Nephron progenitor cell (in vitro differentiated cells): ENCODE data around the gene RPL18.

ENCODE experiments used
- DNase-seq: peaks from one replicate; pipeline ENCODE4 v3.0.0; 2021
- H3K27ac Mint-ChIP-seq: 2 replicates; pipeline ENCODE4 v1.8.0; 2021; ENCODE audit warnings: mild to moderate bottlenecking, moderate library complexity, mixed read lengths
- H3K27me3 Mint-ChIP-seq: 2 replicates; pipeline ENCODE4 v1.8.0; 2021; ENCODE audit warnings: mild to moderate bottlenecking, low read depth, mixed read lengths; ENCODE audit not compliant: poor library complexity
- H3K36me3 Mint-ChIP-seq: 2 replicates; pipeline ENCODE4 v1.8.0; 2021; ENCODE audit warnings: low read depth, mixed read lengths
- H3K4me1 Mint-ChIP-seq: 2 replicates; pipeline ENCODE4 v1.8.0; 2021; ENCODE audit warnings: mixed read lengths
- H3K4me3 Mint-ChIP-seq: 2 replicates; pipeline ENCODE4 v1.8.0; 2021; ENCODE audit warnings: mild to moderate bottlenecking, moderate library complexity, mixed read lengths
- H3K9me3 Mint-ChIP-seq: 2 replicates; pipeline ENCODE4 v1.8.0; 2021; ENCODE audit warnings: mild to moderate bottlenecking, moderate library complexity, mixed read lengths
- TF ChIP-seq, protein P1 (sequence below): fragments of 200-600 bp; sonication (generic); IDR thresholded peaks from 2 replicates; pipeline ENCODE4 v1.5.0; 2021; ENCODE audit warnings: antibody characterized with exemption

Gene RPL18

DNA sequence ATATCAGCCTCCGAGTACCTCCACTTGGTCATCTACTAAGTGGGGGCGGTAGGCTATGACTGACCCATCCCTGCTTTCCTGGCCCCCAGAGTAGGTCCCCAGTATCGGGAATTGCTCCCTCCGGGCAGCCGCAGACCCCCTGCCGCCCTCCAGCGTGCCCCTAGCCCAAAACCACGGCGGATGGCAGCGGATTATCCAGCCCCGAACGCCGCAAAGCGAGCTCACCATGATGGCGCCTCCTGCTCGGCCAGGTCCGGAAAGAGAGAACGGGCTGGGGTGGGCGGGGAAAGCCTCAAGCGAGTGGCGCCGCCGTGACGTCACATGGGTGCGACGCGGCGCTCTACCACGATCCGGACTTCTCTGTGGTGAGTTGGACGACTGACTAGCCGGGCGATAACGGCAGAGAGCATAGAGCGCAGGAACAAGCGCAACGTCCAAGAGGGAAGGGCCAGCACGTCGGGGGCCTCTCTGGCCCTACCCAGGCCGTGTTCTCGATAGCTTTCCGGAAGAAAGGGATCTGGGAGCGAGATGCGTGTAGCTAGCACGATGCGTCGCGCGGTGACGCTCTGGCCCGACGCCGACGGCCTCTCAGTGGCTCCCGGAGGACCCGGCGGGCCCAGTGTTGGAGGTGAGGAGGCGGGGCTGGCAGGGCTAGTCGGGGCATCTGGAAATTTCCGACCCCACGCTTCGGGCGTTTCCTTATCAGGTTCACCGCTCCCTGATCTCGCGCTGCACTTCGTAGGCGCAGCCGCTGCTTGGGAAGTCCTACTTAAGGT is at the start of gene RPL18, which contains the start of gene SPHK2:
TSS of gene RPL18 (minus strand) at position 263 of the 776 bp plus-strand sequence. CDS start at position 228, 35 bp downstream.
TSS of gene SPHK2 (plus strand) at position 591 of the 776 bp plus-strand sequence. CDS start 1,009 bp downstream, outside the sequence.
- DNase-seq = peak; percentile 95
- TF ChIP-seq, protein P1, sequence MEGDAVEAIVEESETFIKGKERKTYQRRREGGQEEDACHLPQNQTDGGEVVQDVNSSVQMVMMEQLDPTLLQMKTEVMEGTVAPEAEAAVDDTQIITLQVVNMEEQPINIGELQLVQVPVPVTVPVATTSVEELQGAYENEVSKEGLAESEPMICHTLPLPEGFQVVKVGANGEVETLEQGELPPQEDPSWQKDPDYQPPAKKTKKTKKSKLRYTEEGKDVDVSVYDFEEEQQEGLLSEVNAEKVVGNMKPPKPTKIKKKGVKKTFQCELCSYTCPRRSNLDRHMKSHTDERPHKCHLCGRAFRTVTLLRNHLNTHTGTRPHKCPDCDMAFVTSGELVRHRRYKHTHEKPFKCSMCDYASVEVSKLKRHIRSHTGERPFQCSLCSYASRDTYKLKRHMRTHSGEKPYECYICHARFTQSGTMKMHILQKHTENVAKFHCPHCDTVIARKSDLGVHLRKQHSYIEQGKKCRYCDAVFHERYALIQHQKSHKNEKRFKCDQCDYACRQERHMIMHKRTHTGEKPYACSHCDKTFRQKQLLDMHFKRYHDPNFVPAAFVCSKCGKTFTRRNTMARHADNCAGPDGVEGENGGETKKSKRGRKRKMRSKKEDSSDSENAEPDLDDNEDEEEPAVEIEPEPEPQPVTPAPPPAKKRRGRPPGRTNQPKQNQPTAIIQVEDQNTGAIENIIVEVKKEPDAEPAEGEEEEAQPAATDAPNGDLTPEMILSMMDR = no peak
- Mint-ChIP-seq H3K4me1 (peaks cover 78% of the 10 kb centered on the region), H3K4me3 (peak within 1 kb of the TSS; percentile 97), H3K27ac (peak within 1 kb of the TSS; percentile 100), H3K36me3 (peaks cover 24% of the 10 kb centered on the region), H3K27me3 (no peaks in the 10 kb centered on the region), H3K9me3 (no peaks in the 10 kb centered on the region)

DNA sequence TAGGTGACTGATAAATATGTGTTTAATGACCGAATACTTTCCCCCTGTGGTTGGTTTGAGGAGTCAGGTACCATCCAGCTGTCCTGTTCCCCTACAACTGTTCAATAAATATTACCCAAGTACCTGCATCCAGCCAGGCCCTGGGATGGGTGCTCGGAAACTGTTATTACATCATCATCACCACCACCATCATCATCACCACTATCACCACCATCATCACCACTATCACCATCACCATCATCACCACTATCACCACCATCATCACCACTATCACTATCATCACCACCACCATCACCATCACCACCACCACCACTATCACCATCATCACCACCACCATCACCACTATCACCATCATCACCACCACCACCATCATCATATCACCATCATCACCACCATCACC is 49.8 kb upstream of the RPL18 start:
- Mint-ChIP-seq H3K36me3 (peaks cover 4% of the 10 kb centered on the region), H3K4me1 (peaks cover 40% of the 10 kb centered on the region), H3K4me3 (no peak overlapping the region), H3K27me3 (peaks cover 4% of the 10 kb centered on the region), H3K27ac (no peak overlapping the region), H3K9me3 (peaks cover 7% of the 10 kb centered on the region)
- no peak for DNase-seq
- TF ChIP-seq, protein P1 = no peak

DNA sequence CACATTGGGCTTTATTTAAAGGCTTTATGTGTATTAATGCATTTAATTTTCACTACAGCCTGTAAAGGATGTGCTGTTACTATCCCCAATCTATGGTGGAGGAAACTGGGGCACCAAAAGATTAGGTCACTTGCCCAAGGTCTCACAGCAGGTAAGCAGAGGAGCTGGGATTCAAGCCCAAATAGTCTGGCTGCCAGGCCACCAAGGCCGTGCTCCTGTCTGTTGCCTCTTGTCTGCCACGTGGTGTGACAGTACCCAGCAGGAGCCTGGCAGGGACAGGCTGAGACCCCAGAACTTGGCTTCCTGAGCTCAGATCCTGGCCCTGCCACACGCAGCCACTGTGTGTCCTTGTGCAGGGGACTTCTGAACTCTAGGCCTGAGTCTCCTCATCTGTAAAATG is 49.4 kb upstream of the RPL18 start:
- no peak for DNase-seq
- no peak overlapping the region for H3K4me3 Mint-ChIP-seq
- peaks cover 7% of the 10 kb centered on the region for H3K9me3 Mint-ChIP-seq
- TF ChIP-seq, protein P1 = no peak
- H3K27ac Mint-ChIP-seq = no peak overlapping the region
- peaks cover 4% of the 10 kb centered on the region for H3K27me3 Mint-ChIP-seq
- peaks cover 4% of the 10 kb centered on the region for H3K36me3 Mint-ChIP-seq
- H3K4me1 Mint-ChIP-seq = peaks cover 36% of the 10 kb centered on the region

DNA sequence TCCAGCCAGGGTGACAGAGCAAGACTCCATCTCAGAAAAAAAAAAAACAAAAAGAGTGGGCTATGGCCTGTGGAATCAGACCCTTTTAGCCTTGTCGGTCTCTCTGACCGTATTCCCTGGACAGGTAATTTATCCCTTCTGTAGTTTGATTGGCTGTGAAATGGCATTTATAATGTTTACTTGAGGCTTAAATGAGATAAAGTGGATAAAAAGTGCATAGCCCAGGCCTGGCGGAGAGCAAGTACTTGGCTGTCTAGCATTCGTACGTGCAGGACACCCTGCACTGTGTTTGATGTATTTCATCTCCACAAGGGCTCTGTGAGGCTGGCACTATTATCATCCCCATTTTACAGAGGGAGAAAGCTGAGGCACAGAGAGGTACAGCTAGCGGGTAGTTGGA is 46.8 kb upstream of the RPL18 start:
- Mint-ChIP-seq H3K36me3 (peaks cover 4% of the 10 kb centered on the region), H3K9me3 (peaks cover 7% of the 10 kb centered on the region), H3K27ac (no peak overlapping the region), H3K4me1 (peaks cover 36% of the 10 kb centered on the region), H3K4me3 (no peak overlapping the region), H3K27me3 (peaks cover 6% of the 10 kb centered on the region)
- TF ChIP-seq, protein P1 = no peak
- DNase-seq = no peak

DNA sequence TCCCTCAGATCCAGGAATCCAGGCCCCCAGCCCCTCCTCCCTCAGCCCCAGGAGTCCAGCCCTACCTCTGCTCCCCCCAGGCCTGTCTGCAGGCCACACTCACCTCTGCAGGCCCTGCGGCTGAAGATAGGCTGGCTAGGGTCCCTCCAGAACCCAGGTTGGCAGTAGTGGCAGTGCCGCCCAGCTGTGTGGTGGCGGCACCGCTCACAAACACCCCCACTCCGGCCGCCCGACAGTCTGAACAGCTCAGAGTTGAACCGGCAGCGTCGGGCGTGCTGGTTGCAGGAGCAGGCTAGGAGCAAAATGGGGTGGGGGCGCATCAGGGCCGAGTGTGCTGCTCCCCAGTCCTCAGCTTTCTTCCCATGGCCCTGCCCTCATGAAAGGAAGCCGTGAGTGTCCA is 45.5 kb upstream of the RPL18 start:
- peaks cover 26% of the 10 kb centered on the region for H3K4me1 Mint-ChIP-seq
- no peaks in the 10 kb centered on the region for H3K36me3 Mint-ChIP-seq
- no peak overlapping the region for H3K27ac Mint-ChIP-seq
- TF ChIP-seq, protein P1 = no peak
- H3K9me3 Mint-ChIP-seq = peaks cover under 1% of the 10 kb centered on the region
- peaks cover 2% of the 10 kb centered on the region for H3K27me3 Mint-ChIP-seq
- DNase-seq = no peak
- H3K4me3 Mint-ChIP-seq = no peak overlapping the region

DNA sequence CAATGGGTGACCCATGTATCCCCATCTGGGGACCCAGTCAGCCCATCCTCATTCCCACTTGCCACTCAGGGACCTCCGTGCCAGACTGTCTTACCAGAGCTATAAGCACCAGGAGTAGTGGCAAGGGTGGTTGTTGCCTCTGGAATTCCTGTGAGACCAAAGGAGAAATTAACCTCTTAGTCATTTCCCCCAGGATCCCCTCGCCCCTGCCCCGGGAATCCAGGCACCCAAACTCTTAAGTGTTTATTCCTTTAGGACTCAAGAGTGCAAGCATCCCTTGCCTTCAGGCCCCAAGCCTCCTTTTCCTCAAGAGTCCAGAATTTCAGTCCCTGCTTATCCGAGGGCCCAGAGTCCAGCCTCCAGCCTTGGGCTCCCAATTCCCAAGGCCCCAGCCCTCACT is 44.7 kb upstream of the RPL18 start:
- Mint-ChIP-seq H3K4me1 (peaks cover 26% of the 10 kb centered on the region), H3K9me3 (no peaks in the 10 kb centered on the region), H3K36me3 (no peaks in the 10 kb centered on the region), H3K27me3 (peaks cover 6% of the 10 kb centered on the region), H3K4me3 (no peak overlapping the region), H3K27ac (no peak overlapping the region)
- no peak for DNase-seq
- TF ChIP-seq, protein P1 = no peak
